Sigmoid colon (tissue), 4 donors: ENCODE results near the gene ZNF775.

Source experiments
- CTCF ChIP-seq, 4 experiments: fragments of 450-650 bp in 3 of 4; fragments of 200-600 bp in 1 of 4; IDR thresholded peaks; one replicate each; pipeline ENCODE4 v1.5.1; 2016 to 2019; ENCODE audit warnings: antibody characterized with exemption in 4 of 4, mild to moderate bottlenecking in 3 of 4, moderate library complexity in 2 of 4
- EP300 ChIP-seq, 4 donors: sonication (generic); formaldehyde crosslinking; IDR thresholded peaks; one replicate each; pipeline ENCODE4 v1.6.1; 2017; ENCODE audit warnings: antibody characterized with exemption in 4 of 4
- POLR2A ChIP-seq, 2 donors: fragments of 450-650 bp; IDR thresholded peaks; one replicate each; pipeline ENCODE4 v1.6.1; 2016; ENCODE audit warnings: antibody characterized with exemption in 2 of 2, mild to moderate bottlenecking in 2 of 2, moderate library complexity in 2 of 2
- POLR2AphosphoS5 ChIP-seq, 4 donors: sonication (generic); formaldehyde crosslinking; IDR thresholded peaks; one replicate each; pipeline ENCODE4 v1.6.1; 2017; ENCODE audit warnings: antibody characterized with exemption in 4 of 4

DNA sequence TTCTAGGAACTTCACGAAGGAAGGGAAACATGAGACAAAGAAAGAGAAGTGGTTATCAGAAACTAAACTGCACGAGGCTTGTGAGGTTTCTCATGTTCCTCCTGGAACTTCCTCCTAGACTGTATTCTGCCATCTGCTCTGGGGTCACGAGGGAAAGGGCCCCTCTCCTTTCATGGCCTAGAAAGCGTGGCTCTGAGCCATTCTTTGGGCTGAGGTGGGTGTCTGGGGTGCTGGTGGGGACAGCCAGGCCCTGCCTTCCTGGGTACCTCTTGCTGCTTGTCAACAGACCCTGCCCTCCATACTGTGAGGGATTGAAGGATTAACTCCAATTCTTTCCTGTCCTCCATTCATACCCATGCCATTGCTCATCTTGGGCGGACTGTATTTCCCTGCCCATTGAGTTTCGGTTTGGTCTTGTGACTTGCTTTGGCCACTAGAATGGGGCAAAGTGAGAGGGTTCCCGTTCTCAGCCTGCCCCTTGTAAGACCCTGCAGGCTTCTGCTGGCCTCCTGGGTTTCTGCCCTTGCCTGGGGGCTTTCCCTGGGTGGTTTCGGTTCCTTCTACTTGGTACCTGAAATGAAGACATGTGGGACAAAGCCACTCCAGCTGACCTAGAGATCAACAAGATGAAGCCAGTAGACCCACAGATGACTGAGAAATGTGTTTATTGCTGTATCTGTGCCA lies 56.4 kb downstream of the ZNF775 start:
- no peak for TF ChIP-seq CTCF (IDR thresholded peaks at IDR 0.05)
- TF ChIP-seq POLR2AphosphoS5 (IDR thresholded peaks at IDR 0.05): no peak
- no peak for TF ChIP-seq EP300 (IDR thresholded peaks at IDR 0.05)
- no peak for TF ChIP-seq POLR2A (IDR thresholded peaks at IDR 0.05)
